Vagina (tissue), 2 donors: Measurements from ENCODE around the gene MAPRE3.

Experiments used
- POLR2A ChIP-seq, 2 donors: fragments of 450-650 bp; IDR thresholded peaks; one replicate each; pipeline ENCODE4 v1.6.1; 2017; ENCODE audit warnings: antibody characterized with exemption in 2 of 2, mild to moderate bottlenecking in 2 of 2, moderate library complexity in 2 of 2
- POLR2AphosphoS5 ChIP-seq, 2 donors: sonication (generic); formaldehyde crosslinking; IDR thresholded peaks; one replicate each; pipeline ENCODE4 v1.9.0; 2017; ENCODE audit warnings: antibody characterized with exemption in 2 of 2, mild to moderate bottlenecking in 2 of 2, low read depth in 1 of 2; ENCODE audit not compliant: insufficient read depth in 1 of 2
- TF ChIP-seq, protein P1 (sequence below), 3 experiments: fragments of 450-650 bp in 2 of 3; fragments of 200-600 bp in 1 of 3; sonication (generic) in 1 of 3; IDR thresholded peaks; one replicate each; pipeline ENCODE4 v1.5.1; 2017 to 2019; ENCODE audit warnings: antibody characterized with exemption in 3 of 3, mild to moderate bottlenecking in 2 of 3, moderate library complexity in 2 of 3

DNA sequence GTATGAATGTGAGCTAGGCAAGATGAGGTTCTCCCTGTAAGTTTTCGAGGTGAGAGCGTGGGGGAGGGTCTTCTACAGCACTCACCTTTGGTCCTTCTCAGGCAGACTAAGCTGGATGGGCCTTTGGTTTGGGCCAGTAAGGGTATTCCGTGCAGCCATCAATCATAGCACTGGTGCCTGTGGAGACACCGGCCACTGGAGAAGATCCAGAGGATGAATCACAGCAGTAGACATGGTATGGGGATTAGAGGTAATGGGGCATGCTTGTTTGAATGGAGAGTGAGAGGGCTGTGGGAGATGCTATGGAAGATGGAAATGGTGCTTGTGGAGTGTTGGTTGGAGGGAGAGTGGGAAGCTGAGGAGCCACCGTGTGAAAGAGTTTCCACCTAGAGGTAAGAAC is 16.1 kb downstream of the MAPRE3 start:
- TF ChIP-seq, protein P1, sequence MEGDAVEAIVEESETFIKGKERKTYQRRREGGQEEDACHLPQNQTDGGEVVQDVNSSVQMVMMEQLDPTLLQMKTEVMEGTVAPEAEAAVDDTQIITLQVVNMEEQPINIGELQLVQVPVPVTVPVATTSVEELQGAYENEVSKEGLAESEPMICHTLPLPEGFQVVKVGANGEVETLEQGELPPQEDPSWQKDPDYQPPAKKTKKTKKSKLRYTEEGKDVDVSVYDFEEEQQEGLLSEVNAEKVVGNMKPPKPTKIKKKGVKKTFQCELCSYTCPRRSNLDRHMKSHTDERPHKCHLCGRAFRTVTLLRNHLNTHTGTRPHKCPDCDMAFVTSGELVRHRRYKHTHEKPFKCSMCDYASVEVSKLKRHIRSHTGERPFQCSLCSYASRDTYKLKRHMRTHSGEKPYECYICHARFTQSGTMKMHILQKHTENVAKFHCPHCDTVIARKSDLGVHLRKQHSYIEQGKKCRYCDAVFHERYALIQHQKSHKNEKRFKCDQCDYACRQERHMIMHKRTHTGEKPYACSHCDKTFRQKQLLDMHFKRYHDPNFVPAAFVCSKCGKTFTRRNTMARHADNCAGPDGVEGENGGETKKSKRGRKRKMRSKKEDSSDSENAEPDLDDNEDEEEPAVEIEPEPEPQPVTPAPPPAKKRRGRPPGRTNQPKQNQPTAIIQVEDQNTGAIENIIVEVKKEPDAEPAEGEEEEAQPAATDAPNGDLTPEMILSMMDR (IDR thresholded peaks at IDR 0.05): no peak
- TF ChIP-seq POLR2A (IDR thresholded peaks at IDR 0.05) (no peak), POLR2AphosphoS5 (IDR thresholded peaks at IDR 0.05; ENCODE audit: insufficient read depth in 1 of 2, low read depth in 1 of 2) (no peak)
